Germinal center (tissue), 1 donor: ENCODE measurements around the gene MAT2A.
A peak's percentile ranks its signal among the peaks of the same experiment; 100 is the strongest.
"Not testable (repeated sequence)": the region's sequence is repeated elsewhere in the genome, so short reads cannot be mapped to it uniquely, and the experiment has no call there.

ENCODE experiments used
- DNase-seq: peaks from one replicate; pipeline ENCODE4 v3.0.0; 2012; ENCODE audit warnings: mixed read lengths, low spot score

Gene MAT2A

DNA sequence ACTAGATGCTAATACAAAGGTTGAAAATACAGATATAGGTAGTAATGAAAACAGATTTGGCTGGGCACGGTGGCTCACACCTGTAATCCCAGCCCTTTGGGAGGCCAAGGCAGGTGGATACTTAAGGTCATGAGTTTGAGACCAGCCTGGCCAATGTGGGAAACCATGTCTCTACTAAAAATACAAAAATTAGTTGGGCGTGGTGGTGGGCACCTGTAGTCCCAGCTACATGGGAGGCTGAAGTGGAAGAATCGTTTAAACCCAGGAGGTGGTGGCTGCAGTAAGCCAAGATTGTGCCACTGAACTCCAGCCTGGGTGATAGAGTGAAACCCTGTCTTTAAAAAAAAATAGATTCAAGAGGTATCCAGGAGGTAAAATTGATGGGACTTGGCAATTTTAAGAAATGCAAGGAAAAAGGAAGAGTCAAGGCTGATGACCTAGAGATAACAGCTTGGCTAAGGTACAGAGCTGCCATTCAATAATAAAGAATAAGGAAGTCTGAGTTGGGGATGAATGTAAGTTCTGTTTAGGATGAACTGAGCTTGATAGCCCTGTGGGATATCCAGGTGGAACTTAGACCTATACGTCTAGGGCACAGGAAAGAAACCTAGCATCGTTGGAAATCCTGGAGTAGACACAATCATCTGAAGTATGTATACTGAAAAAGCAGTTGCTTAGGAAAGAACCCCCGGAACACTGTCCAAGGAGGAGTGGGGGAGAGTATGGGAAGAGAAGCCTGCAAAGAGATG lies 9.1 kb downstream of the MAT2A start:
- DNase-seq, result no peak

DNA sequence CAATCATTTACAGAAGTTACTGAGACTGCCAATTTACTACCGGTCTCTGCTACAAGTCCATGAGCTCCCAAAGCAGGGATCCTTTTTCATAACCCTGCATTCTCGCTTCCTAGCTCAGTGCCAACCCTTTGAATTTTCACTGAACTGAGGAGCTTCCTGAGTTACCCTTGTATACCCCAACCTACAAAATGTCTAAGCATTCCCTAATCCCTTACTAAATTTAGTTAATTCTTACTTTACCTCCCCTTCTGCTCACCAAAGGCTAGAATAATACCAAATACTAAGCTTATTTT lies 9.6 kb downstream of the MAT2A start:
- DNase-seq, result no peak

- no peak for DNase-seq
Measured at GRCh38 chr2:85549095-85549494, 10.1 kb downstream of the MAT2A start.

DNA sequence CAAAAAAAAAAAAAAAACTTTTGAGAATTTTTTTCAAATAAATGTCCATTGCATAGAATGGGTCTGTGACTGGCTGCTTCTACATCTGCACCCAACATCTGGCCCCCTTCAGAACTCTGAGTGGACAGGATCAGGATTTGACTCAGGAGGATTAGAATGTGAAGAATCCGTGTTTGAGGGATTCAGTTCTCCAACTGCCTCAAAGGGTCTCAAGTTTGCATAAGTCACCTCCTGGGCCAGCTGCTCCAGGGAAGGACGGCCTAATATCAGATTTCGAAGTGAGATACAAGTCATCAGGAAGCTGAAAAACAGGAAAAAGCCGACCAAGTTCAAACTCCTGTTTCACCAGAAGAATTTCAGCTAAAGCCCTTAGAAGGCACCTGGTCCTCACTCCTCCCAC lies 10.9 kb downstream of the MAT2A start:
- no peak for DNase-seq

GRCh38 chr2:85550486-85550885 lies 11.5 kb downstream of the MAT2A start:
- DNase-seq, result no peak

GRCh38 chr2:85551698-85552678 lies 13.0 kb downstream of the MAT2A start:
- peak; percentile 77 for DNase-seq

GRCh38 chr2:85553184-85553583 lies 14.2 kb downstream of the MAT2A start:
- no peak for DNase-seq

- DNase-seq, result no peak
Measured at GRCh38 chr2:85554980-85555612, 16.1 kb downstream of the MAT2A start.

DNA sequence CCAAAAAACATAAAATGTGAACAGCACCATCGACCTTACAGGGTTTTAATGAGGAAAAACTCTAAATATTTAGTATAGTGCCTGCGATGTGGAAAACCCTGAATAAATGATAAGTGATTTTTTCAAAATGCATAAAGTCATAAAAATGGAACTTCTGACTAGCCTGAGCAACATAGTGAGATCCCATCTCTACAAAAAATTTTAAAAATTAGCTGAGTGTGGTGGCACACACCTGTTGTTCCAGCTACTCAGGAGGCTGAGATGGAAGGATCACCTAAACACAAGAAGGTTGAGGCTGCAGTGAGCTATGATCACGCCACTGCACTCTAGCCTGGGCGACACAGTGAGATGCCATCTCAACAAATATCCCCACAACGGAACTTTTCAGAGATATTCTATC lies 18.2 kb downstream of the MAT2A start:
- no peak for DNase-seq

GRCh38 chr2:85558160-85558559 lies 19.2 kb downstream of the MAT2A start:
- no peak for DNase-seq

DNA sequence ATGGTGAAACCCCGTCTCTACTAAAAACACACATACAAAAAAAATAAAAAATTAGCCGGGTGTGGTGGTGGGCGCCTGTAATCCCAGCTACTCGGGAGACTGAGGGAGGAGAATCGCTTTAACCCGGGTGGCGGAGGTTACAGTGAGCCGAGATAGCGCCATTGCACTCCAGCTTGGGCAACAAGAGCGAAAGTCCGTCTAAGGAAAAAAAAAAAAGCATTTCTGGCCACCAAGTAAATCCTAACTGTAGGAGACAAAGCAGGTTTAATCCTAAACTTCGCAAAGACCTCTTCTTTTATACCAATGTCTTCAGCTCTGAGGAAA lies 21.4 kb downstream of the MAT2A start:
- not testable (repeated sequence) for DNase-seq

DNA sequence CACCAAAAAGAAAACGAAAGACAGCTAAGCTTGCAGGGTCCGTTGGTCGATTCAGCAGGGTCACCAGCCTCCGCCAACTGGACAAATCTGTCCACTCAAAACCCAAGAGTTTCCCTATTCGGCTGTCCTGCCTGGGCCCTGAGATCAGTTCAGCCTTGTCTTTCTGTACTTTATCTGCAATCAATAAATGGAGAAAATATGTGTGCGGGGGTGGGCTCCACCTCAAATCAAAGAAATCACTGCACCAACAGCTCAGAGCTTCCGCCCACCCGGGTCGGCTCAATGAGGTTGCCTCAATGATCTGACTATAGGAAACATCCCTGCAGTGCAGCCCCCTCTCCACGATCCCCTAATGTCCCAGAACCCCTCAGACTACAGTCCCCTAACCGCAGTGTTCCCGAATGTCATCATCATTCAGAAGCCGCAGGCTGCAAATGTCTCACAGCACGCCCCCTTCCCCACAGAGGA lies 21.9 kb downstream of the MAT2A start:
- DNase-seq, result no peak

- DNase-seq, result peak; percentile 92
Measured at GRCh38 chr2:85561280-85562212, 22.6 kb downstream of the MAT2A start, which contains the start of gene GGCX. Gene GGCX, minus strand, starts transcription at chr2:85561493. Its CDS starts 65 bp downstream, at chr2:85561428.

DNA sequence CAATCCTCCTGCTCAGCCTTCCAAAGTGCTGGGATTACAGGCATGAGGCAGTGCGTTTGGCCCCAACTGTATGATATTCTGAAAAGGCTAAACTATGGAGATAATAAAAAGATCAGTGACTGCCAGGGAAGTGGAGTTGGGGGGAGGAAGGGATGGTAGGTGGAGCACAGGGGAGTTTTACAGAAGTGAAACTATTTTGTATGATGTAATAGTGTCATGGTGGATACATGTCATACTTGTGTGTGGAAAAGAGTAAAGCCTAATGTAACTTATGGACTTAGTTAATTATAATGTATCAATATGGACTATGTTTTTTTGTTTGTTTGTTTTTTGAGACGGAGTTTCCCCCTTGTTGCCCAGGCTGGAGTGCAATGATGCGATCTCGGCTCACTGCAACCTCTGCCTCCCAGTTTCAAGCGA lies 25.2 kb downstream of the MAT2A start:
- peak; percentile 54 for DNase-seq

DNA sequence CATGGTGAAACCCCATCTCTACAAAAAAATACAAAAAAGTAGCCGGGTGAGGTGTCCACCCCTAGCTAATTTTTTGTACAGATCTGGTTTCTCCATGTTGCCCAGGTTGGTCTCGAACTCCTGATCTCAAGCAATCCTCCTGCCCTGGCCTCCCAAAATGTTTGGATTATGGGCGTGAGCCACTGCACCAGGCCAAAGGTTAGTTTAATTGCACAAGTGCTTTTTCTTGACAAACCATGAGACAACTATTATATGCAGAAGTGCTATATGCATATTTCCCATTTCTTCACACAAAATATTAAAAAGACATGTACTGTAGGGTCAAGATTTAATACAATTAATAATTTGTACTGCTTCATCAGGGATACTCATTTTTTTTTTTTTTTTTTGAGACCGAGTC lies 27.3 kb downstream of the MAT2A start:
- DNase-seq, result no peak

GRCh38 chr2:85575739-85576138 lies 36.8 kb downstream of the MAT2A start:
- no peak for DNase-seq

DNA sequence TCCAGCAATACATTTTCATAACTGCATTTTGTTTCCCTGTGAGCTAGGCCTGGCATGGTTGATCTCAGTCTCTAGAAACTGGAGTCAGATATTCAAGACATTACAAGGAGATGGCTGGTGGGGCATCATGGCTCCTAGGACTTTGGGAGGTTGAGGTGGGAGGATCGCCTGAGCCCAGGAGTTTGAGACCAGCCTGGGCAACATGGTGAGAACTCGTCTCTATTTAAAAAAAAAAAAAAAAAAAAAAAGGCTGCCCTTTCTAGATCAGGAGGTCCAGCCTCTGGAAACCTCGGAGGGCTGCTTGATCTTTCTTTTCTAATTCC lies 38.1 kb downstream of the MAT2A start:
- DNase-seq, result no peak

- peak; percentile 78 for DNase-seq
Measured at GRCh38 chr2:85577386-85578242, 38.6 kb downstream of the MAT2A start, which contains the start of gene VAMP8. Gene VAMP8, plus strand, starts transcription at chr2:85577586. Its CDS starts 61 bp downstream, at chr2:85577647.

DNA sequence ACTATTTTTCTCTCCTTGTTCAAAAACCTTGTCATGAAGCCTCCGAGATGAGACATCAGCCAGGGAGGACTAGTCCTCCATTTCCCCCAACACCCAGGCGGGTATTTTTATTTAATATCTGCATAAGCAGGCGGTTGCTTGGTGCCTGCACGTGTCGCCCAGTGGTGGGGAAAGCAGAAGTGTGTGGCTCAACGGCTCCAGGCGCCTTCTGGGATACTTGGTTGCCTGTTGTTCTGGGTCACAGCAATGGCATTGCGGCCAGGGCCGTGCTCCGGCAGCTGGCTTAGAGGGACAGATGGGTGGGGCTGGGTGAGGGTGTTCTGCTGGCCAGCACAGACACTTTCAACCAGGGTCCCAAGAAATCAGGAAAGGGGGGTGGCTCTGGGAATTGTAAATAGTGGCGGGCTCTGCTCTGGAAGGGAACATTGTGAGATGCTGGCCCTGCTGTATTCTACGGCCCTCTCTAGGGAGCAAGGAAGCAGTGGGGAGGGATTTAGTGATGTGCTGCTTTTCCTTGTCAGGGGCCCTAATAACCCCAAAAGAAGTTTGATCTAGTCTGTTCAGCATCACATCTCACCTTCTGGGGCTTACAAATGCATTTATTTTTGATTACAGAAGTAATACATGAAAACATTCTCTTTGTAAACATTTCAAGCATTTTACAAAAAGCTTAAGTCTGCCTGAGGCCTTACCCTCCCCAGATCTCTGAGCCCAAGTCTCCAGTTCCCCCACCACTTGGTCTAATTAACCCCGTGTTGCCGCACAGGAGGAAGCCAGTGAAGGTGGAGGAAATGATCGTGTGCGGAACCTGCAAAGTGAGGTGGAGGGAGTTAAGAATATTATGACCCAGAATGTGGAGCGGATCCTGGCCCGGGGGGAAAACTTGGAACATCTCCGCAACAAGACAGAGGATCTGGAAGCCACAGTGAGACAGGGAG lies 39.5 kb downstream of the MAT2A start:
- DNase-seq, result peak; percentile 79
